Measurements from ENCODE around the gene FETUB. TPM values are rescaled to one million over a fixed set of nuclear protein-coding genes. Genes with fewer than 3 reads are reported as not detected.

Gene FETUB
- total and polyA plus RNA-seq, 2 of the 4 experiments (the other 2 are of a cell fraction): not detected

GRCh38 chr3:186691676-186692075, 51.5 kb downstream of the FETUB start:
- 89% methylated on average over 4 of the region's 7 CpGs; no CpG with 5 or more reads in 1 of the 2 experiments for WGBS, 2 experiments (ENCODE audit: extremely low coverage in 2 of 2, insufficient read length in 1 of 2)
- no peak overlapping the region for H3K9ac ChIP-seq (ENCODE audit: low read depth, low read length)
- no peak overlapping the region for H3K23ac ChIP-seq (ENCODE audit: low read depth, low read length)
- no peak overlapping the region for H3K27ac ChIP-seq (ENCODE audit: insufficient read depth, low read length)
- peaks cover 12% of the 10 kb centered on the region for H3K27me3 ChIP-seq (ENCODE audit: control insufficient read depth, insufficient read depth, low read length)
- no peak overlapping the region for H3K14ac ChIP-seq (replicated peaks; ENCODE audit: low read depth, low read length)
- ChIA-PET POLR2A (ENCODE audit: unreplicated experiment) (no interaction called here), CTCF (no interaction called here)
- in situ Hi-C loops (cut with MboI; ENCODE audit: low sequenced_read_pairs) (no loop called here), dilution Hi-C loops (cut with HindIII; ENCODE audit: low sequenced_read_pairs, unreplicated experiment) (no loop called here), intact Hi-C loops (cut with micrococcal nuclease) (no loop called here)
- H4K20me1 ChIP-seq (ENCODE audit: insufficient read depth, low read length): no peaks in the 10 kb centered on the region
- H3K36me3 ChIP-seq (ENCODE audit: control insufficient read depth, insufficient read depth, low read length): no peaks in the 10 kb centered on the region
- H3K4me3 ChIP-seq (ENCODE audit: insufficient read depth, low read depth, low read length): no peak overlapping the region
- H3K56ac ChIP-seq (ENCODE audit: extremely low read depth, insufficient read depth, low read length): no peak overlapping the region
- no peak overlapping the region for H3K4me2 ChIP-seq (ENCODE audit: low read depth, low read length)
- H3K4me1 ChIP-seq (ENCODE audit: control insufficient read depth, insufficient read depth, low read length): no peaks in the 10 kb centered on the region
- H2BK5ac ChIP-seq (ENCODE audit: low read depth, low read length, poor library complexity, severe bottlenecking): no peak overlapping the region
- H2BK120ac ChIP-seq (ENCODE audit: low read depth, low read length): no peak overlapping the region
- no peak overlapping the region for H4K91ac ChIP-seq (ENCODE audit: insufficient read depth, low read depth, low read length)
- no TSS peak for BruUV-seq (replicated peaks)
- no peak overlapping the region for H3K4ac ChIP-seq (ENCODE audit: low read depth, low read length)
- no peak overlapping the region for H2AK5ac ChIP-seq (ENCODE audit: low read depth, low read length)
- no peak overlapping the region for H2AK9ac ChIP-seq (replicated peaks; ENCODE audit: low read depth, low read length, poor library complexity)
- no peak overlapping the region for H2BK15ac ChIP-seq (ENCODE audit: low read depth, low read length)
- H3K9me3 ChIP-seq (ENCODE audit: control insufficient read depth, insufficient read depth, low read length): no peaks in the 10 kb centered on the region
- no peak overlapping the region for H4K8ac ChIP-seq (ENCODE audit: low read depth in 2 of 2, low read length in 2 of 2)
- ATAC-seq (ENCODE audit: low read depth): no peak
- H3K18ac ChIP-seq (ENCODE audit: low read depth, low read length): no peak overlapping the region
- no peak overlapping the region for H2BK20ac ChIP-seq (ENCODE audit: low read depth, low read length)
- no peaks in the 10 kb centered on the region for H3K79me1 ChIP-seq (ENCODE audit: low read depth in 1 of 2, low read length in 2 of 2)
- no peak overlapping the region for H2AFZ ChIP-seq (replicated peaks; ENCODE audit: low read length, poor library complexity)
- H4K5ac ChIP-seq (ENCODE audit: low read depth, low read length): no peak overlapping the region
- no peaks in the 10 kb centered on the region for H3K9me1 ChIP-seq (ENCODE audit: insufficient read depth, low read length)
- no peak for DNase-seq
- TF ChIP-seq SMC3 (IDR thresholded peaks at IDR 0.05; ENCODE audit: low read depth, low read length) (no peak), RCOR1 (IDR thresholded peaks at IDR 0.05; ENCODE audit: insufficient replicate concordance, low read length) (no peak)

Measured in IMR-90 (cell line).